NCI-H2107 (cell line): Measurements from ENCODE around the gene TPRG1L.

ENCODE experiments used
- DNase-seq: peaks from one replicate; lab custom pipeline; 2025; lab: John Stamatoyannopoulos, UW

Gene TPRG1L

DNA sequence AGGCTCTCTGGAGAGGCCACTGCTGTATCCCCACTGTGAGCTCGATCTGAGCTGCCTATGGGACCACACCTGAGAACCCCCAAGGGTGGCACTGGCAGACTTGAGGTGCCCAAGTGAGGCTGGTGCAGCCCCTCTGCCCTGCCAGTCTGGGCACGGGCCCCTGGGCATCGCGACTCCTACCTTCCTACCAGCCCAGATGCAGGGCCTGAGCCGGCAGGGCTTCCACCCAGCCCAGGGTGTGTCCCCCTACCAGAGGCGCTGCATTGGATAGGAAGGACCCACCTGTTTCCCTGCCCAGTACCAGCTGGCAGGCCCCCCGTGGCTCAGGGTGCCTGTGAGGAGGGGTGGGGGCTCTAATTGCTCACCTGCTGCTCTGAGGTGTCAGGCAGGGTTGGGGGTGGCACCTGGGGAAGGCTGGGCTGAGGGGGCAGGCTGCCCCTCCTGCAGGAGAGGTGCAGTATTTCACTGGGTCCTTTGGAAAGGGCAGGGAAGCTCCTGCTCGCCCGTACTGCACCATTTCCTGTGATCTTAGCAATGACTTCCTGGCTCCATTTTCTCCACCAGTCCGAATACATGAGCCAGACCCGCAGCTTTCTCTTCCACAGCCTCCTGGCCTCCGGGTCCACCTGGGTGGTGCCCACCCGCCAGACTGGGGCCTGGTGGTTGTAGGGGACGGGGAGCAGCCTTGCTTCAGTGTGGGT, 39.3 kb downstream of the TPRG1L start:
- DNase-seq = no peak

DNA sequence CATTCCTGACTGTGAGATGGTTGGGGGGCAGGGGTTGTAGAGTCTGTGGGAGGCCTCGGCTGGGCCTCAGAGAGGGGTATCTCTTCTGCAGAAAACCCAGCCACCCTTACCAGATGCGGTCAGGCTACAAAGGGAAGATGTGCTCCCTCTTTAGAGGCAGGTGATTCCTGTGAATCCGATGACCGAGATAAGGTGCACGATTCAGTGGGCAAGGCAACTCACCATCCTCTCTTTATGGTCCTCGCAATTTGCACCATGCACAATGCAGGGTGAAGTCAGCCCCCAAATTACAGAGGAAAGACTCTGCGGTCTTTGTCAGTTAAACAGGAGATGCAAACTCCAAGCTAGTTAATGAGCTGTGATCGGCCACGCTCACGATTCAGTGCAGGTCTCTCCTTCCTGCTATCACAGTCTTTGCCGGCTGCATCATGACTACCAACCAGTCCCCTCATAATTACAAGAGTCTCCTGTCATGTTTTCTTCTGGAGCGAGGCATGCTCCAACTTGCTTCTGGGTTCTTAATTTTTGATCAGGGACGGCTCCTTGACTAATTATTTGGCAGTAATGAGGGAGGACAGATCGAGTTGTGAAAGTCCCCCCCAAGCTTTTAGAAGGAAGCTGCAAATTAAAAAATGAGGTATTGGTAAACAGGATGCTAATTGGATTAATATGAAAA, 40.0 kb downstream of the TPRG1L start:
- DNase-seq = no peak

DNA sequence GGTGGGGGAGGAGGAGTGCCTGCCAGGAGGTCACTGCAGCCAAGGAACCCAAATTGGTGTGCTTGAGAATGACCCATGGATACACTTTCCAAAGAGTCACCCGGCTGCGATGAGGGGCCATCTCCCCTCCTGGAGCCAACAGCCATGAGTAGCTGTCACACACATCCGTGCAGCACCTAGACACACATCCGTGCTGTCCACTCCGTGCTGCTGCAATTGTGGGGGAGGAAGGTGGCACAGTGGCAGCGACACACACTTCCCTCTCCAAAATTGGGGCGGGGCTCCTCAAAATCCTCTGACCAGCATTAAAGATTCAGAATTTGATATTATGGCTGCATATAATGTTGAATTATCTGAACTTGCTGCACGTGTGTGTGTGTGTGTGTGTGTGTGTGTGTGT, 43.3 kb downstream of the TPRG1L start:
- no peak for DNase-seq

DNA sequence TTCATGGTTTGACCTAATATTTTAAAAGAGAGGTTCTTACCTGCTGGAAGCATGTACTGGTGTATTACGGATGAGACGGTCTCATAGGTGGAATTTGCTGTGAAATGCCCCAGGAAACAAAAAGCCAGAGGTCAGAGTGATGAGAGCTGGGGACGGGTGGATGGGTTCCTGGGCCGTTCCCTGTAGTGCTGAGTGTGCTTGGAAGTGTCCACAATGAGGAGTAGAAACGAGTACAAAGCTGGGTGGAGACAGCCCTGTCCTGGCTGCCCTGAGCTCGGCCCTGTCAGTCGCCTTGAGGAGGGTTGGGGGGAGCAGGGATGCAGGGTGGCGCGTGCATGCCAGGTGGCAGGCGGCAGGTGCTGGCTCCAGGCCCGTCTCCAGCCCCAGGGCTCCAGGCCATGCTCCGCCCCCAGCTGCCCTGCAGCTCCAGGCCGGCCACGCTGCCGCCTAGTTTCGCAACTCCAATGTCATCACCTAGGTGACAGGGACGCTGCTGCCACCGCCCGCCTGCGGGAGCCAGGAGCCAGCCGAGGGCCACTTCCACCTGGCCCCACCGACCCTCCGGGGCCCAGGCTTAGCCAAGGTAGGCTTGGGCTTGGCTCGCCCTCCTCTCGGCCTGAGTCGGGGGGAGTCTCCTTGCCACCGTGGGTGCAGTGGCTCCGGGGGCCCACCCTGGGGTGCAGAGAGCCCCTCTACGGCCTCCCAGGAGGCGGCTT, 43.9 kb downstream of the TPRG1L start:
- DNase-seq = no peak

DNA sequence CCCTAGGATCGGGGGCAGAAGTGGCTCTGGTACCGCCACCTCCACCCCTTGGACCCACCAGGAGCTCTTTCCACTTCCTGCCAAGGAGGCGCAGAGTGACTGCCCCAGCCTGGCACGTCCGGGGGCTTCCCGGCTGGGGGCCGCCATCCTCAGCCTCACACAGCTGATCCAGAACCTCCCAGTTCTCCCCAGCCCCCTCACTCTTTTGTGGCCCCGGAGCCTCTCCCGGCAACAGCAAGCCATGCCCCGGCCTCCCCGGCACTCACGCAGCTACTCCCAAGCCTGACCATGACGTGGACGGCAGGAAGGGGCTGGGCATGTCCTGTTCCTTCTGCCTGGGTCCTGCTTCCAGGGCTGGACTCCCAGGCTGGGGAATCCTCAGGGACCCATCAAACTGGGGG, 44.6 kb downstream of the TPRG1L start:
- no peak for DNase-seq

DNA sequence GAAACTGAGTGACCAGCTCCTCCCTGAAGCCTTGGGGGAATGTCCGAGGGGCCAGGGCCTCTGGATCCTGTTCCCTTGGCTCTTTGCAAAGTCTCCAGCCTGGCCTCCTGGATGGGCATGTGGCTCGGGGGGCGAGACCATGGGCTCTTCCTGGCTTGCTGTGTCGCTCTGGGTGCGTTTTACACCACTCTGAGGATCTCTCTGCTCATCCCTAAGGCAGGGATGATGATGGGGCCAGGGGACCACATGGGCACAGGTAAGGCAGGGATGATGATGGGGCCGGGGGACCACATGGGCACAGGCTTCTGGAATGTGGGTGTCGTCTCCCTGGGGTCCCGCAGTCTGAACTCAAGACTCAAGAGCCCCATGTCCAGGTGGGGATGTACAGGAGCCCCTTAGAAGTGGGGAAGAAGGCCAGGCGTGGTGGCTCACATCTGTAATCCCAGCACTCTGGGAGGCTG, 45.2 kb downstream of the TPRG1L start:
- no peak for DNase-seq

DNA sequence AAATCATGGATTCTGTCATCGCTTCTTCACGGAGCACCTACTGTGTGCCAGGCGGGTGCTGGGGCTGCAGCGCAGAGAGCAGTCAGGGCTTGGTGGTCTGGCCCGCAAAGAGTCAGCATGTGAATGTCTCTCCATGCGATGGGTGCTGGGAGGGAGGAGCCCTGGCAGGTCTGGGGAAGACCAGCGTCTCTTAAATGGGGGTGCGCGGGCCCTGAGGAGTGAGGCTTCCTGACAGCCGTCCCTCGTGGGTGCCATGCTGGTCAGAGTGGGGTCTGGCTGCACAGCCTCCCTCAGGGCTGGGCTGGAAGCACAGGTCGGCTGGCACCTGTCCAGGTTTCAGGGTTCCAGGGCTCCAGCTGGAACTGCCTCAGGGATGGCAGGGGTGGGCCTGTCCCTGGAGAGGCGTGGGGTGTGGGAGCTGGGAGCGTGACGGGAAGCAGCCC, 46.0 kb downstream of the TPRG1L start:
- DNase-seq = no peak

DNA sequence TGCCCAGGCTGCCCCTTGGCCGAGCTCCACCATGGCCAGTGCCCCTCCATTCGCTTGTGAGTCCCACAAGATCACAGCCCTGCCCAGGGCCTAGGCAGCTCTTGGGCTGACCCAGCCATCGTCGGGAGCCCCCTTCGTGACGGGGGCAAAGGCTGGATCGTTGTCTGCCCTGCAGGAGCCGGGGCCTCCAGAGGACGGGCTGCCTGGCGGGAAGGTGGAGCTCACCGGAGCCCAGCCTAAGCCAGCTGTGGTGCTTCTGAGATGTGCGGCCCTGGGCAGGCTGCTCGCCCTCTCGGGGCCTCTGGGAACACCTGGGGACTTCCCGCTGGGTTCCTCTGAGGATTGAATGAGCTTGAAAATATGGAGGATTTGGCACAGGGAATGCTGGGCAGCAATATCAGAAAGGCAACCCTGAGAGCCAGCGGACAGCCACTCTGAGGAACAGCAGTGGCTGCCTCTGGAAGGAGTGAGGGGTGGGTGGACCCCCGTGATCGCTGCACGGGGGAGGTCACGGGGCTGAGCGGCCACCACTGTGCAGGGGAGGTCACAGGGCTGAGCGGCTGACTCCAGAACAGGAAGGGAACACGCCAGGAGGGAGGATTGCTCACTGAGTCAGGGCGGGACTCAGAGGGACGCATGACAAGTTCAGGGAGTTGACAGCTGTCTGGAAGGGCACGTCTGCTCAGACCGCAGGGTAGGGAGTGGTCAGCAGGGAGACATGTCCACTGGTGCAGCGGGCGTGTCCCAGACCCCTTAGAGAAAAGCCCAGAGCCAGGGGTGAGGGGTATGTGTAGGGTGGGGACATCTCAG, 46.8 kb downstream of the TPRG1L start:
- DNase-seq = no peak

DNA sequence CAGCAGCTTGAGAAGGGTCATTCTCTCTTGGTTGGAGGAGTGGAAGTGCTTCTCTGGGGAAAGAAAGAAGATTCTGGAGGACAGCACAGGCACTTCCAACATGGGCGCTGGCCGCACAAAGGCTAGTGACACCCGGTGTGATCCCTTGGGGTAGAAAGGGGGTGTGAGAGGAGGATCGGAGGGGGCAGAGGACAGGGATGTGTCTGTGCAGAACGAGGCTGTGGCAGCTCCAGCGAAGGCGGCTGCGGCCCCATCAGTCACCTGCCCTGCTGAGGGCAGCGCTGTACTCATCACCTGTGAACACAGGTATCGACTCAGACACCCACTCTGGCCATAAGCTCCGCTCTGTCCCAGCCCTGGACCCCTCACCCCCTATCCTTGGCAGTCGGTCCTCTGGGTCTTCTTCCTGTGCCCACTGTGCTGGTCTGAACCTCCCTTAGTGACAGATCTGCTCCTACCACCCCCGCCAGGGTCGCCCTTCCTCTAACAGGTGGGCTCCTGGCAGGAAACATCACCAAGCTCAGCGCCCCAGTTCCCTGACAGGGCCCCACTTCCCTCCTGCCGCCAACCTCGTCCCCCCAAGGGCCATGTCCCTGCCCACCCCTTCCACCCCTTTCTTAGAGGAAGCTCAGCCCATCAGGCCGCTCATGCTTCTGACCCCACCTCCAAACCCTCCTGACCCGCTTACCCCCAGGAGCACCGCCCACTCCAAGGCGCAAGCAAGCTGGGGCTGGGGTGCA, 47.6 kb downstream of the TPRG1L start:
- DNase-seq = no peak

DNA sequence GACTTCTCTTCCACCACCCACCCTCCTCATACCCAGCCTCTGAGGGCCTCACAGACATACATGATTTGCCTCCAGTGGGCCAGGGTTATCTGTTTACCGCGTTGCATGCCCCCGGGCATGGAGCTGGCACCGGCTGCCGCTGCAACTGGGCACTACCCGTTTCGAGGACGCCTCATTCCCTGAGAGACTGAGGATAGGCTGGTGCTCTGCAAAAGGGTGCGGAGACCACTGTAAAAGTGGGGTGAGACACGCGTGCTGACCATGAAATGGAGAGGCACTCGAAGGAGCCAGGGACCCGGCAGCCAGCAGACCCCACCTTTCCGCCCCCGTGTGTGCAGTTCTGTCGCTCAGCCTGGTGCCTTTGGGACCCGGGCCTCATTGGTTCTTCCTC, 48.2 kb downstream of the TPRG1L start:
- DNase-seq = no peak

DNA sequence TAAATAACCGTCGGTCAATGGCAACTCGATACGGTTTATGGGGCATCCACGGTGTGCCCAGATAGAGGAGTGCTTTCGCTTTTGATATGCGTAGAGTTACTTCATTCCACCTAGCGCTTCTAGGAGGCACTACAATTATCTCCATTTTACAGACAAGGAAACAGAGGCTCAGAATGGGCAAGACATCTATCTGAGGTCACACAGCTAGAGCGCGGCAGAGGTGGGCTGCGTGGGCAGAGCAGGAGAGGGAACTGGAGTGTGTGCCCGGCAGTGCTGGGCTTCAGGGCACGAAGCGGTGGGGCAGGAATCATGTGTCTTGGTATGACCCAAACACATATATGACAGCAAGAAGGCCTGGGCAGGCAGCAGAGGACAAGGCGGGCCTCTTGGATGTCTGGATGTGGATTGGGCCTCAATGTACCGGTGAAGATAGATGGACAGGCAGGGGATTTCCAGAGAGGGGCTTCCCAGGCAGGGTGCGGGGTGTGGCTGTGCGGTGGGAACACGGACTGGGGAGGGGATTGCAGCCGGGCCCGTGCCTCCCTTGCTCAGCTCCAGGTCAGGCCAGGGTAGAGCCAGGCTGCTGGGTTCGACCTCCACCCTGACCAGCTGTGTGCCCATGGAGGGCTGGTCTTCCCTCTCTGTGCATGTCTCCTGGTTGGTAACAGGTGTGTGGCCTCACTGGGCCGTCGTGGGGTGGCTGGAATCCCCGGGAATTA, 48.7 kb downstream of the TPRG1L start:
- DNase-seq = no peak

DNA sequence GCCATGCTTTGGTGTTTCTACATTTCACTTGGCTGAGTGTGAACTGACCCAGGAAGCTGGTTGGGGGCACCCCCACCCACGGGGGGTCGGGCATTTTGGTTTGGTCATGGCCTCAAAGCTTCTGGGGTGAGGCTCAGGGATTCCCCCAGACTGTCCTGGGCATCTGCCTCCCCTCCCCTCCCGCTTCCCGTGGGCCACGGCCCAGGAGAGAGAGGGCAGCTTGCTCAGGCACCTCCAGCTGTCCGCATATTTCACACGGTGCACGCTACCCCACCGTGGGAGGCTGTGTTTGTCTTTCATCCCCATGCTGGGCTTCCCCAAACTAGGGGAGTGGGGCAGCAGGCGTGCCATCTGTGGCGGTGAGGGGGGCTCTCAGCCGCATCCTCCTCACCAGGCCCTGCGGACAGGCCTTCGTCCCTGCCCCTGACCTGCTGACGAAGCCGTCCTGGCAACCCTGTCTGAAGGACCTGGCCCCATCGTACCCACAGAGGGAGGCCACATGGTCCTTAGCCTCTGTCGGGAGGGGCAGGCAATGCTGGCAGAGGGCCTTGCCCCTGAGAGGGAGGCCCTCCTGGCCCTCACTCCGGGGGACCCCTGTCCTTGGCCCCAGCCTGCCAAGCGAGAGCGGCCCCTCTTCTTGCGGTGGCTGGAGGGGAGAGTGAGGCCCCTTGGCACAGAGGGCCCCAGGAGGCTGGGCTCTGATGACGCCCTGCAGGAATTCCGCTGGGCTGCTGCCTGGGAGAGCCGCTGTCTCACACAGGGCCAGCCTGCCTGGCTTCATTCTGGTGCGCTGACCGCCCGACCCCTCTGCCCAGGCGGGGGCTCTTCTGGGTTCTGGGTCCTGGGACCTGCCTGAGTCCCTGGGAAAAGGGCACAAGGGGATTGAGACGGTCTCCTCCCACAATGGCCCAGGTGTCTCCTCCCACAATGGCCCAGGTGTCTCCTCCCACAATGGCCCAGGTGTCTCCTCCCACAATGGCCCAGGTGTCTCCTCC, 49.6 kb downstream of the TPRG1L start:
- no peak for DNase-seq

DNA sequence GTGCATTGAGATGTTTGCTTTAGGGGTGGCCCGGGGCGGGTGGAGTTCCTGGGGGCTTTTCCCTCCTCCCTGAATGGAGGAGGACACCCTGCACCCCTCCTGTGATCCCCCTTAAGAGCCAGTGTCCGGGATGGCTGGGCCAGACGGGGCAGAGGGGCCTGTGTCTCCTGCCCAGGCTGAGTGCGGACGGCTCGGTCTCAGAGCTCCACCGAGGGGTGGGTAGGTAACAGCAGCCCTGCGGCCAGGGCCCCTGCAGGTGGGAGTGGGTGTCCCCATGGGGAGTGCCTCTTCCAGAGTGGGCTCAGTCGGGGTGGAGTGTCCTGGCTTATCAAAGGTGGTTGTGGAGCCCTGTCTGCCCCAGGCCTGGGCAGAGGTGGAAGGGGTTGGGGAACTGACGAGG, 50.6 kb downstream of the TPRG1L start:
- no peak for DNase-seq

DNA sequence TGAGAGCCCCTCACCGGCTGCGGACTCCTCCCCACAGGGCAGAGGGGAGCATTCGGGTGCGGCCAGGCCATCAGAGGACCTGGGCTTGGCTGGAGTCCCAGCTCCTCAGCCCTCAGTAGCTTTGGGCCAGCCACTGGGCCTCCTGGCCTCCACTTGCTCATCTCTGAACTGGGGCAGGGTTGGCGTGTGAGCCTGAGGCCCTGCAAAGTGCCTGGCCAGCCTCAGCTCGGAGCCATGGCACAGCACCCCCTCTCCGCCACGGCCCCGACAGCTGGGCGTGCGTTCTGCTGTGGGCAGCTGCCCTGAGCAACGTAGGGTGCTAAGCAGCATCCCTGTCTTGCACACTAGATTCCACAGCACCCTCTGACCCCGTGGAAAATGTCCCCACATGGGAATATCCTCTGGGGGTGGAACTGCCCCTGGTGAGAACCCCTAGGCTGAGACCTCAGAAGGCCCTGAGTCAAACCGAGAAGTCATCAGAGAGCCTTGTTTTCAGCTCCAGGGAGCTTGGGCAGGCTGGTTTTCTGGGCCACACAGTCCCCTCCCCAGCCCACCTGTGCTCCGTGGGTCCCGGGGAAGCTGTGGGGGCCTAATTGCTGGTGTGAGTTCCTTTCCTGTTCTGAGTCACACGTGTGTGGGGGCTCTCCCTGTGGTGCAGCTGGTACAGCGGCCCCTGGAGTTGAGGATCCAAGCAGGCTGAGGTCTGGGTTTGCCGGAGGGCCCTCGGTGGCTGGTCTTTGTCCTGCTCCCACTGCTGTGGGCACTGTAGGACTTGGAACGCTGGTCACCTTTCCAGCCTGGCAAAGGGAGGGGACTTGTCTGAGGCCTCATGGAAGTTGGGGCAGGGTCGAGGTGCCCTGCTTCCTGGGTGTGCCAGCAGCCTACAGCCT, 52.0 kb downstream of the TPRG1L start:
- no peak for DNase-seq

DNA sequence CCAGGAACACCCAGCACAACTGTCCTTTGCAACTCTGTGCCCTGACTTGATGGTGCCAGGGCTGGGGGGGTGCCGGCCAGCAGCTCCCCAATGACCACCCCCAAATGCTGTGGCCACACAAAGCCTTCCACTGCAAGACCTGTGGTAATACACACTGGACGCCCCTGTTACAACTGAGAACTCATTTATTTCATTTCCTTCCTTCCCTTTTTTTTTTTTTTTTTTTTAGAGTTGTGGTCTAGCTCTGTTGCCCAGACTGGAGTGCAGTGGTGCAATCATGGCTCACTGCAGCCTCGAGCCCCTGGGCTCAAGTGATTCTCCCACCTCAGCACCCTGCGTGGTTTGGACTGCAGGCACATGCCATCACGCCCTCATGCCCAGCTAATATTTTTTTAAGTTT, 52.7 kb downstream of the TPRG1L start:
- no peak for DNase-seq

DNA sequence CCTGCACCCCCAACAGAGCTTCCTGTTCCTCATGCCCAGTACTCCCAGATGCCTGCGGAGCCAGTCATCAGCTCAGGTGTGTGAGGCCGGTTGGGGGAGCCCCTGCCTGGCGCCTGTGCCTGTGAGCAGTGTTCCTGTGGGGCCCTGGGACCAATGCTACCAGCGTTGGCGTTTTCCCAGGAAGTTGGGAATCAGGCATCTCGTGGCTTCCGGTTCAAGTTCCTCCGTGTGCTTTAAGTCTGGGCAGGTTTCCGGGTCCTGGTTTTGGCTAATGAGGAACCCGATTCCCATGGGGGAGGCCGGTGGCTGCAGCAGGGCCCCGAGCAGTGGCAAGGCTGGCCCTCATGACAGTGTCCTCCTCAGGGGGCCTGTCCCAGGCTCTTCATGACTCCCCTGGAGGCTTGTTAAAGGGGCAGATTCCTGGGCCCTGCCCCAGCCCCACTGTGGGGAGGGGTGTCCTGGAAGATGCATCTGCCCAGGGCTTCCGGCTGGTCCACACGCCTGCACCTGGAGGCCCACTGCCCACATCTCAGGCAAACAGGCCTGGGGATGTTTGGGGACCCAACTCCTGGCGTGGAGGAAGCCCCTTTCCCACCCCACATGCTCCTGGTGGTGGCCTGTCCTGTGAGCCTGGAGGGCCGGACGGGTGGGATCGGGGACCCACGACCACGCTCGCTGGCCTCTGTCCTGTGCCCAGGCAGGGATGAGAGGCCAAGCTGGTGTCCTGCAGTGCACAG, 53.7 kb downstream of the TPRG1L start:
- no peak for DNase-seq

DNA sequence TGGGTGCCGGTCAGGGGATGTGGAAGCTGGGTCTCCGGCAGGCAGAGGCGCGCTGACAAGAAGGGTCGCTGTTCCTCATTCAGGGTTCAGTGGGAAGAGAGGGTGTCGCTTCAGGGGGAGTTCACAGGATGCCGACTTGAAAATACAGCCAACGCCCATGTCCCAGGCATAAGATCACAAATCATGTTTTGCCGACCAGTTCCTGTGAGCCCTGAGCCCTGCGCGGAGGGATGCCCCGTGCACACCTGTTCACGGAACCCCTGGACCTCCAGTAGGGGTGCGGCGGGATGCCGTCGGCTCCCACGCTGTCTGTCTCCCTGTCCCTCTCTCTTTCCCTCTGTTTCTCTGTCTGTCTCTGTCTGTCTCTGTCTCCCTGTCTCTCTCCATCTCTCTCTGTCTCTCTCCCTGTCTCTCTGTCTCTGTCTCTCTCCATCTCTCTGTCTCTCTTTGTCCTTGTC, 54.3 kb downstream of the TPRG1L start:
- no peak for DNase-seq
